GM12891 (cell line): ENCODE measurements around the gene STAC2.

ENCODE experiments used
- POLR2A ChIP-seq: IDR thresholded peaks from 2 replicates; pipeline ENCODE4 v1.6.1; 2011; ENCODE audit warnings: low read depth, low read length, control low read depth
- POLR2AphosphoS5 ChIP-seq: IDR thresholded peaks from 2 replicates; pipeline ENCODE4 v1.6.1; 2011; ENCODE audit warnings: low read depth, low read length, control low read depth
- POU2F2 ChIP-seq: IDR thresholded peaks from 2 replicates; pipeline ENCODE4 v1.6.1; 2011; ENCODE audit warnings: low read depth, mild to moderate bottlenecking, control low read depth, low read length, moderate library complexity

DNA sequence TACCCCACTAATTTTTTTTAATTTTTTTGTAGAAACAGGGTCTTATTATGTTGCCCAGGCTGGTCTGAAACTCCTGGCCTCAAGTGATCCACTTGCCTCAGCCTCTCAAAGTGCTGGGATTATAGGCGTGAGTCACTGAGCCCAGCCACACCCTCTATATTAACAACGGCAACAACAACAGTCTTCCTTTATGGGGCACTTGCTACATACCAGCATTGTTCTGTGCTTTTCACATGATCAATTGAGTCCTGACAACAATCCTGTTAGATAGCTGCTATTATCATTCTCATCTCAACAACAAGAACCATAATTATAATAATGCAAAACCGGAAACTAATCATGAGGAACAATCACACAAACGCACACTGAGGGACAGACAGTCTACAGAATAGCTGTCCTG, 47.2 kb downstream of the STAC2 start:
- no peak for TF ChIP-seq POLR2A
- TF ChIP-seq POLR2AphosphoS5: no peak
- TF ChIP-seq POU2F2: no peak
